DND-41 (cell line): ENCODE measurements around the gene DGKI.

Experiments
- ATAC-seq: fragments of 200-7000 bp; cut with Tn5 transposase; 3 replicates; pipeline ENCODE4 v1.9.1; 2021; ENCODE audit warnings: low read depth; ENCODE audit not compliant: insufficient read depth
- DNase-seq: peaks from one replicate; pipeline ENCODE4 v3.0.0-alpha.2; 2020
- H2AFZ ChIP-seq: 2 replicates; pipeline ENCODE4 v1.6.0; 2012; ENCODE audit warnings: low read depth, low read length
- H3K27ac ChIP-seq: 2 replicates; pipeline ENCODE4 v1.5.1; 2012; ENCODE audit warnings: low read length, inconsistent platforms
- H3K27me3 ChIP-seq: fragments of 200-600 bp; sonication (generic); 2 replicates; pipeline ENCODE4 v1.6.0; 2012; ENCODE audit warnings: low read length, mild to moderate bottlenecking, inconsistent platforms; ENCODE audit not compliant: insufficient read depth, poor library complexity
- H3K36me3 ChIP-seq: 2 replicates; pipeline ENCODE4 v1.5.1; 2012; ENCODE audit warnings: low read length, inconsistent platforms; ENCODE audit not compliant: insufficient read depth
- H3K4me1 ChIP-seq: 2 replicates; pipeline ENCODE4 v1.5.1; 2012; ENCODE audit warnings: mild to moderate bottlenecking, low read length; ENCODE audit not compliant: insufficient read depth
- H3K4me2 ChIP-seq: 2 replicates; pipeline ENCODE4 v1.6.0; 2012; ENCODE audit warnings: mild to moderate bottlenecking, moderate library complexity, low read length, inconsistent platforms; ENCODE audit not compliant: insufficient read depth
- H3K4me3 ChIP-seq, 2 experiments: fragments of 200-600 bp in 1 of 2; shearing (Covaris generic) in 1 of 2; 2 replicates each; pipeline ENCODE4 v1.5.1; 2012 to 2016; ENCODE audit warnings: inconsistent platforms in 2 of 2, low read length in 2 of 2, mild to moderate bottlenecking in 2 of 2, low read depth in 1 of 2, moderate library complexity in 1 of 2
- H3K79me2 ChIP-seq: 2 replicates; pipeline ENCODE4 v1.6.0; 2012; ENCODE audit warnings: low read length, inconsistent platforms; ENCODE audit not compliant: insufficient read depth
- H3K9ac ChIP-seq: 2 replicates; pipeline ENCODE4 v1.6.0; 2012; ENCODE audit warnings: low read depth, mild to moderate bottlenecking, inconsistent platforms, low read length, moderate library complexity
- H3K9me3 ChIP-seq: 2 replicates; pipeline ENCODE4 v1.5.1; 2012; ENCODE audit warnings: low read length, moderate library complexity, mild to moderate bottlenecking, inconsistent platforms; ENCODE audit not compliant: insufficient read depth, severe bottlenecking
- H4K20me1 ChIP-seq: 2 replicates; pipeline ENCODE4 v1.6.0; 2012; ENCODE audit warnings: low read length; ENCODE audit not compliant: insufficient read depth
- CTCF ChIP-seq: IDR thresholded peaks from 2 replicates; pipeline ENCODE4 v1.5.1; 2012; ENCODE audit warnings: borderline replicate concordance, low read length, moderate library complexity, mild to moderate bottlenecking; ENCODE audit not compliant: poor library complexity, severe bottlenecking; ENCODE audit errors: extremely low read depth
- EZH2 ChIP-seq: IDR thresholded peaks from 3 replicates; pipeline ENCODE4 v1.6.1; 2012; ENCODE audit warnings: borderline replicate concordance, low read depth, mild to moderate bottlenecking, moderate library complexity, low read length, inconsistent platforms; ENCODE audit not compliant: severe bottlenecking

DGKI gene

GRCh38 chr7:137564677-137565076 is 282.1 kb downstream of the DGKI start:
- ATAC-seq (no peak), DNase-seq (no peak)
- no peak overlapping the region for H3K9ac ChIP-seq
- no peak for TF ChIP-seq EZH2
- TF ChIP-seq CTCF: no peak
- H3K27ac ChIP-seq: no peak overlapping the region
- no peaks in the 10 kb centered on the region for H3K27me3 ChIP-seq
- no peaks in the 10 kb centered on the region for H3K9me3 ChIP-seq
- no peak overlapping the region for H3K4me3 ChIP-seq
- no peak overlapping the region for H3K4me2 ChIP-seq
- H3K4me1 ChIP-seq: no peaks in the 10 kb centered on the region
- H2AFZ ChIP-seq: no peak overlapping the region
- no peaks in the 10 kb centered on the region for H3K79me2 ChIP-seq
- H3K36me3 ChIP-seq: no peaks in the 10 kb centered on the region
- no peaks in the 10 kb centered on the region for H4K20me1 ChIP-seq

- Histone ChIP-seq H3K4me1 (no peaks in the 10 kb centered on the region), H3K27me3 (no peaks in the 10 kb centered on the region), H3K4me2 (no peak overlapping the region), H3K27ac (no peak overlapping the region), H2AFZ (no peak overlapping the region), H4K20me1 (no peaks in the 10 kb centered on the region), H3K36me3 (no peaks in the 10 kb centered on the region), H3K4me3 (no peak overlapping the region), H3K79me2 (no peaks in the 10 kb centered on the region), H3K9me3 (no peaks in the 10 kb centered on the region), H3K9ac (no peak overlapping the region)
- DNase-seq: no peak
- no peak for TF ChIP-seq EZH2
- no peak for TF ChIP-seq CTCF
- ATAC-seq: no peak
Measured at GRCh38 chr7:137563981-137564380, 282.8 kb downstream of the DGKI start.

- ATAC-seq (no peak), DNase-seq (no peak)
- H3K79me2 ChIP-seq: no peaks in the 10 kb centered on the region
- H3K36me3 ChIP-seq: no peaks in the 10 kb centered on the region
- H2AFZ ChIP-seq: no peak overlapping the region
- no peak for TF ChIP-seq CTCF
- TF ChIP-seq EZH2: no peak
- no peak overlapping the region for H3K4me3 ChIP-seq
- no peak overlapping the region for H3K4me2 ChIP-seq
- H3K9ac ChIP-seq: no peak overlapping the region
- no peaks in the 10 kb centered on the region for H3K9me3 ChIP-seq
- no peaks in the 10 kb centered on the region for H3K4me1 ChIP-seq
- no peaks in the 10 kb centered on the region for H4K20me1 ChIP-seq
- H3K27ac ChIP-seq: no peak overlapping the region
- no peaks in the 10 kb centered on the region for H3K27me3 ChIP-seq
Measured at GRCh38 chr7:137547485-137547884, 299.3 kb downstream of the DGKI start.

- no peak overlapping the region for H3K9ac ChIP-seq
- ATAC-seq: no peak
- H3K4me3 ChIP-seq: no peak overlapping the region
- H2AFZ ChIP-seq: no peak overlapping the region
- no peaks in the 10 kb centered on the region for H3K36me3 ChIP-seq
- no peak overlapping the region for H3K4me2 ChIP-seq
- TF ChIP-seq CTCF (no peak), EZH2 (no peak)
- H3K9me3 ChIP-seq: no peaks in the 10 kb centered on the region
- no peaks in the 10 kb centered on the region for H4K20me1 ChIP-seq
- no peaks in the 10 kb centered on the region for H3K79me2 ChIP-seq
- H3K4me1 ChIP-seq: no peaks in the 10 kb centered on the region
- no peaks in the 10 kb centered on the region for H3K27me3 ChIP-seq
- H3K27ac ChIP-seq: no peak overlapping the region
- no peak for DNase-seq
Measured at GRCh38 chr7:137546671-137547070, 300.1 kb downstream of the DGKI start.
